Left ventricle myocardium inferior (tissue), 1 donor: ENCODE results near the gene IL13RA1. TPM values are rescaled to one million over a fixed set of nuclear protein-coding genes. Genes with fewer than 3 reads are reported as not detected.

Source experiments
- DNase-seq: peaks from one replicate; pipeline ENCODE4 v3.0.0-alpha.2; 2020
- H3K27ac ChIP-seq: fragments of 200-600 bp; replicated peaks from 2 replicates; pipeline ENCODE4 v1.8.0; 2021
- H3K27me3 ChIP-seq: fragments of 200-600 bp; 2 replicates; pipeline ENCODE4 v1.8.0; 2021; ENCODE audit warnings: low read depth
- H3K36me3 ChIP-seq: fragments of 200-600 bp; 2 replicates; pipeline ENCODE4 v1.8.0; 2021
- H3K4me1 ChIP-seq: fragments of 200-600 bp; 2 replicates; pipeline ENCODE4 v1.8.0; 2021
- H3K4me3 ChIP-seq: fragments of 200-600 bp; 2 replicates; pipeline ENCODE4 v1.8.0; 2021; ENCODE audit warnings: mild to moderate bottlenecking, moderate library complexity
- H3K9me3 ChIP-seq: fragments of 200-600 bp; replicated peaks from 2 replicates; pipeline ENCODE4 v1.8.0; 2021
- CTCF ChIP-seq: fragments of 200-600 bp; IDR thresholded peaks from 2 replicates; pipeline ENCODE4 v1.8.0; 2021; ENCODE audit warnings: antibody characterized with exemption, mild to moderate bottlenecking, borderline replicate concordance
- intact Hi-C: fragments of 100-400 bp; cut with micrococcal nuclease; formaldehyde crosslinking; loops from one replicate; pipeline ENCODE4 v1.11.0; 2022
- total RNA-seq: library from RNA; stranded (reverse); fragmentation: NEBNext Ultra II Directional; extraction: Animal tissue kit (Norgen Biotek cat#: 25700); gene quantifications from one replicate; pipeline ENCODE4 v1.2.1, GENCODE V29; 2021
- donor health status: DM: no; HTN: yes; CAD: no; lungs with severe emphysema.

The IL13RA1 gene
- total RNA-seq, 1 donor from 2014 or later: 14.8 TPM

DNA sequence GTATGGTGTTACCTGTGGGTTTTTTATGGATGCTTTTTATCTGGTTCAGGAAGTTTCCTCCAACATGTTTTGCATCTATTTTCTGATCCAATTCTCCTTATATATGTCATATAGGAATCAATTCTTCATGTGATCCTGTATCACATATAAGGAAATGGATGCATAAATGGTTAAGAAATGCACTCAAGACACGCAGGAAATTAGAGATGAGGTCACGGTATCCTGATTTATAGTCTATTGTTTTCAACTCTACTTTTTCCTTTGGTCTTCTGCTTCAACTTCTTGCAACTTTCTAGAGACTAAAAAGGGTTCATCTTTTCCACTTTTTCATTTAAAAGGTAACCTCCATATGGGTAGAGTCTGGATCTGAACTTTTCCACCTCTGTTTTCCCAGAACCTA, 33.6 kb upstream of the IL13RA1 start:
- H3K36me3 ChIP-seq: no peaks in the 10 kb centered on the region
- H3K27ac ChIP-seq: no peak overlapping the region
- no peaks in the 10 kb centered on the region for H3K27me3 ChIP-seq
- TF ChIP-seq CTCF: no peak
- intact Hi-C loops: no loop called here
- H3K4me3 ChIP-seq: no peak overlapping the region
- no peaks in the 10 kb centered on the region for H3K4me1 ChIP-seq
- DNase-seq: no peak
- no peaks in the 10 kb centered on the region for H3K9me3 ChIP-seq

GRCh38 chrX:118694638-118695037, 32.8 kb upstream of the IL13RA1 start:
- TF ChIP-seq CTCF: no peak
- Histone ChIP-seq H3K9me3 (no peaks in the 10 kb centered on the region), H3K27me3 (no peaks in the 10 kb centered on the region), H3K4me3 (no peak overlapping the region), H3K4me1 (no peaks in the 10 kb centered on the region), H3K36me3 (no peaks in the 10 kb centered on the region), H3K27ac (peak overlapping the region; percentile 27)
- DNase-seq: no peak
- intact Hi-C loops: no loop called here

- no peak for TF ChIP-seq CTCF
- H3K4me3 ChIP-seq: no peak overlapping the region
- H3K36me3 ChIP-seq: no peaks in the 10 kb centered on the region
- H3K4me1 ChIP-seq: no peaks in the 10 kb centered on the region
- H3K27me3 ChIP-seq: no peaks in the 10 kb centered on the region
- intact Hi-C loops: no loop called here
- no peak overlapping the region for H3K27ac ChIP-seq
- no peaks in the 10 kb centered on the region for H3K9me3 ChIP-seq
- DNase-seq: no peak
These were observed 28.8 kb upstream of the IL13RA1 start for GRCh38 chrX:118698516-118699170.

DNA sequence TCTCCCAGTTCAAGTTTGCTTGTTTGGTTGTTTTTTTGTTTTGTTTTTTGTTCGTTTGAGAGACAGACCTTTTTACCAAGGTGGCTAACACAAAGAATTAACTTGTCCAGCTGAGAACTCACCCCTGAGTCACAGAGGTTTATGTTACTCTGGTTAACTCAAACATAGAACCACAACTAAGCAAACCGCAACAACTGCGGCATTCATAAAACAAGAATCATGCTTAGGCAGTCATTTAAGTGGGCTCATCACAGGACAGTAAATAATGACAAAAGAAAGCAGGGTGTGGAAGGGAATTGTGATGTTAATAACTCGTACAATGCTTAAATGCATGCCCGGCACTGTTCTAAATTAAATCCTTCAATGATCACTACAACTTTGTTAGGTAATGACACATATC, 24.7 kb upstream of the IL13RA1 start:
- no peaks in the 10 kb centered on the region for H3K9me3 ChIP-seq
- no peaks in the 10 kb centered on the region for H3K4me1 ChIP-seq
- TF ChIP-seq CTCF: no peak
- H3K27me3 ChIP-seq: no peaks in the 10 kb centered on the region
- H3K27ac ChIP-seq: no peak overlapping the region
- no peak for DNase-seq
- intact Hi-C loops: no loop called here
- H3K4me3 ChIP-seq: no peak overlapping the region
- no peaks in the 10 kb centered on the region for H3K36me3 ChIP-seq

DNA sequence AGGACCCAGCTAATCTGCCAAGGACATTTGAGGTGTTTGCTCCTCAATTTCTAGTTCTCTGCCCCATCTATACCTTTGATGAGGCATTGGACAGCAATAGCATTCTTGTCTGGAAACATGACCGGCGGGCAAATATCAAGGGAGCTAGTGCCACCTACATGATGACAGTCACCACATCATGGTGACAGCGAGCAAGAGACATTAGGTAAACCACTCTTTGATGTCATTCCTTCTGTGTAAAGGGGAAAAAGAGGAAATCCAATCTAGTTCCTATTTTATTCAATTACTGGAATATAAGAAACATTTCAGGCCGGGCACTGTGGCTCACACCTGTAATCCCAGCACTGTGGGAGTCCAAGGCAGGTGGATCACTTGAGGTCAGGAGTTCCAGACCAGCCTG, 20.7 kb upstream of the IL13RA1 start:
- Histone ChIP-seq H3K4me1 (no peaks in the 10 kb centered on the region), H3K27me3 (no peaks in the 10 kb centered on the region), H3K9me3 (no peaks in the 10 kb centered on the region), H3K4me3 (no peak overlapping the region), H3K36me3 (no peaks in the 10 kb centered on the region), H3K27ac (no peak overlapping the region)
- intact Hi-C loops: no loop called here
- TF ChIP-seq CTCF: no peak
- DNase-seq: no peak
